ENCODE results near the gene SDE2.
A peak's percentile ranks its signal among the peaks of the same experiment; 100 is the strongest.

Gene SDE2

DNA sequence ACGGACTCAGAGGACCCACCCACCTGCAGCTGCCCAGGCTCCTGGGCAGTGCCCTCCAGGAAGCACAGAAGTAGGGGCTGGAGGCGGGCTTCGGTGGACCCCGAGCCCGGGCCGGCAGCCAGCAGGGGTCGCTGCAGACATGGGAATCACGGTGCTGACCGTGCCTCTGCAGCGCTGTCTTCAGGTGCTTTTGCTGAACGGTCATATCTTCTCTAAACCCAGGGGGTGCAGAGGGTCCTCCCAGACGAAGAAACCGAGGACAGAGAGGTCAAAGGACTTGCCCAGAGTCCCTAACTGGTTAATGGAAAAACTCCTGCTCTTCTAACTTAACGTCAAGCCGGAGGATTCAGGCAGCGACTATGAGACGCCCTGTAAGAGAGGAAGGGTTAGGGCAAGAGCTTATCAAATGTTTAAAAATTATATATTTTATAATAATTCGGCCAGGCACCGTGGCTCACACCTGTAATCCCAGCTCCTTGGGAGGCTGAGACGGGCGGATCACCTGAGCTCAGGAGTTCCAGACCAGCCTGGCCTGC is 36.6 kb downstream of the SDE2 start:
- peak; percentile 83 for TF ChIP-seq CTCF (IDR thresholded peaks at IDR 0.05)
- DNase-seq, result peak; percentile 84
- no peaks in the 10 kb centered on the region for H3K36me3 Mint-ChIP-seq (ENCODE audit: low read depth)
- peaks cover 26% of the 10 kb centered on the region for H3K27me3 Mint-ChIP-seq (ENCODE audit: low read depth, poor library complexity)
- peaks cover 10% of the 10 kb centered on the region for H3K4me1 Mint-ChIP-seq
- no peak overlapping the region for H3K27ac Mint-ChIP-seq
- no peaks in the 10 kb centered on the region for H3K9me3 Mint-ChIP-seq
- H3K4me3 Mint-ChIP-seq, result no peak overlapping the region

- Mint-ChIP-seq H3K4me1 (peaks cover 10% of the 10 kb centered on the region), H3K9me3 (no peaks in the 10 kb centered on the region), H3K4me3 (no peak overlapping the region), H3K36me3 (ENCODE audit: low read depth) (no peaks in the 10 kb centered on the region), H3K27ac (no peak overlapping the region), H3K27me3 (ENCODE audit: low read depth, poor library complexity) (peaks cover 26% of the 10 kb centered on the region)
- DNase-seq, result no peak
- TF ChIP-seq CTCF (IDR thresholded peaks at IDR 0.05), result no peak
These were observed 37.3 kb downstream of the SDE2 start for GRCh38 chr1:225961659-225962439.

- Mint-ChIP-seq H3K4me1 (no peaks in the 10 kb centered on the region), H3K27ac (no peak overlapping the region), H3K4me3 (no peak overlapping the region), H3K27me3 (ENCODE audit: low read depth, poor library complexity) (peaks cover 34% of the 10 kb centered on the region), H3K9me3 (no peaks in the 10 kb centered on the region), H3K36me3 (ENCODE audit: low read depth) (no peaks in the 10 kb centered on the region)
- no peak for DNase-seq
- no peak for TF ChIP-seq CTCF (IDR thresholded peaks at IDR 0.05)
These were observed 41.1 kb downstream of the SDE2 start for GRCh38 chr1:225958041-225958440.

DNA sequence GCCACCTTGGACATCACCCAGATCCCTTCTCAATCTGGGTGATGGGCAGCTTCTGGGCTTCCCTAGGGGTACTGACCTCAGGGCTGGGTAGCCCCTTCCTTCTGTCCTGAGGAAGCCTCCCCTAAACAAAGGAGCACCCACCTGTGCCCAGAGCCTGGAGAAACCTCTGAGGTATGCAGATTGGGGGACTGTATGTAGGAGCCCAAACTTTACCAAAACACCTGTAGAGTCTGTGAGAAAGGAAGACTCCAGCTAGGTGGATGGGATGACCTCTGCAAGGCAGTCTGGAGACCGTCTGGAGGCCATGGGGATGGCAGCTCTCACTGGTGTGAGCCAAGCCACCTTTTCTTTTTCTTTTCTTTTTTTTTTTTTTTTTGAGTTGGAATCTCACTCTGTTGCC is 44.4 kb downstream of the SDE2 start:
- H3K36me3 Mint-ChIP-seq (ENCODE audit: low read depth), result no peaks in the 10 kb centered on the region
- peaks cover 7% of the 10 kb centered on the region for H3K4me1 Mint-ChIP-seq
- TF ChIP-seq CTCF (IDR thresholded peaks at IDR 0.05), result no peak
- H3K27me3 Mint-ChIP-seq (ENCODE audit: low read depth, poor library complexity), result peaks cover 25% of the 10 kb centered on the region
- H3K4me3 Mint-ChIP-seq, result no peak overlapping the region
- no peaks in the 10 kb centered on the region for H3K9me3 Mint-ChIP-seq
- no peak for DNase-seq
- no peak overlapping the region for H3K27ac Mint-ChIP-seq

GRCh38 chr1:225953315-225953714 is 45.8 kb downstream of the SDE2 start:
- TF ChIP-seq CTCF (IDR thresholded peaks at IDR 0.05), result no peak
- Mint-ChIP-seq H3K27me3 (ENCODE audit: low read depth, poor library complexity) (peaks cover 18% of the 10 kb centered on the region), H3K9me3 (no peaks in the 10 kb centered on the region), H3K4me1 (peaks cover 19% of the 10 kb centered on the region), H3K4me3 (no peak overlapping the region), H3K36me3 (ENCODE audit: low read depth) (no peaks in the 10 kb centered on the region), H3K27ac (no peak overlapping the region)
- DNase-seq, result no peak
